Endothelial cell of umbilical vein (primary cell): ENCODE data around the gene FOXN1. TPM values are rescaled to one million over a fixed set of nuclear protein-coding genes. Genes with fewer than 3 reads are reported as not detected.

Experiments used
- BruUV-seq: library from RNA; stranded (reverse); fragments of 400-500 nt; replicated peaks from 2 replicates; lab custom pipeline; 2021; lab: Mats Ljungman, UMichigan
- CTCF ChIA-PET: fragments of 300-600, 350-600 bp; sonication (Branson Sonifier 250); formaldehyde crosslinking; loops from one replicate; lab custom pipeline; 2021; ENCODE audit warnings: antibody characterized with exemption, inconsistent platforms; lab: Charles Lee
- POLR2A ChIA-PET: fragments of 300-600, 350-600 bp; sonication (Branson Sonifier 250); formaldehyde crosslinking; loops from one replicate; lab custom pipeline; 2021; ENCODE audit warnings: antibody characterized with exemption, inconsistent platforms; lab: Charles Lee
- DNase-seq: peaks from one replicate; pipeline ENCODE4 v3.0.0-alpha.2; 2011; ENCODE audit warnings: low read depth, low spot score
- FAIRE-seq: peaks from 2 replicates; lab custom pipeline; 2011; peaks lifted over from hg19 to GRCh38; lab: Jason Lieb, UNC
- H2AFZ ChIP-seq: 2 replicates; pipeline ENCODE4 v1.6.0; 2012; ENCODE audit warnings: low read depth, low read length, control low read depth, inconsistent platforms
- H3K27ac ChIP-seq: 2 replicates; pipeline ENCODE4 v1.5.1; 2011; ENCODE audit warnings: low read depth, mild to moderate bottlenecking, control low read depth, low read length, moderate library complexity; ENCODE audit not compliant: insufficient read depth
- H3K27me3 ChIP-seq, 2 experiments: 2 replicates each; pipeline versions ENCODE4 v1.6.0 to v1.6.1; 2011; ENCODE audit warnings: low read length in 2 of 2, mixed read lengths in 1 of 2; ENCODE audit not compliant: control insufficient read depth in 2 of 2, insufficient read depth in 2 of 2
- H3K36me3 ChIP-seq, 2 experiments: 2 replicates in 1 of 2; 3 replicates in 1 of 2; pipeline ENCODE4 v1.5.1; 2011; ENCODE audit warnings: low read length in 2 of 2, mild to moderate bottlenecking in 1 of 2, moderate library complexity in 1 of 2; ENCODE audit not compliant: control insufficient read depth in 2 of 2, insufficient read depth in 2 of 2; ENCODE audit errors: extremely low read depth in 1 of 2
- H3K4me1 ChIP-seq: 3 replicates; pipeline ENCODE4 v1.5.1; 2011; ENCODE audit warnings: mild to moderate bottlenecking, low read length; ENCODE audit not compliant: control insufficient read depth, insufficient read depth; ENCODE audit errors: extremely low read depth
- H3K4me2 ChIP-seq: 2 replicates; pipeline ENCODE4 v1.6.1; 2011; ENCODE audit warnings: low read length, control low read depth, mixed read lengths; ENCODE audit not compliant: insufficient read depth
- H3K4me3 ChIP-seq, 3 experiments: fragments of 200-600 bp in 1 of 3; sonication (generic), shearing (Covaris generic) in 1 of 3; replicated peaks in 1 of 3; 2 replicates each; pipeline ENCODE4 v1.5.1; 2011 to 2016; ENCODE audit warnings: control low read depth in 3 of 3, low read length in 3 of 3, mild to moderate bottlenecking in 2 of 3, inconsistent platforms in 1 of 3, low read depth in 1 of 3, moderate library complexity in 1 of 3; ENCODE audit not compliant: insufficient read depth in 1 of 3
- H3K79me2 ChIP-seq: 2 replicates; pipeline ENCODE4 v1.6.0; 2012; ENCODE audit warnings: low read length, inconsistent platforms; ENCODE audit not compliant: control insufficient read depth, insufficient read depth
- H3K9ac ChIP-seq: replicated peaks from 2 replicates; pipeline ENCODE3; 2011; ENCODE audit warnings: low read length, control low read depth; ENCODE audit not compliant: insufficient read depth; ENCODE audit errors: extremely low read depth
- H3K9me1 ChIP-seq: replicated peaks from 3 replicates; pipeline ENCODE4 v1.6.0; 2011; ENCODE audit warnings: mild to moderate bottlenecking, low read length; ENCODE audit not compliant: control insufficient read depth, insufficient read depth; ENCODE audit errors: extremely low read depth
- H3K9me3 ChIP-seq: replicated peaks from 2 replicates; pipeline ENCODE4 v1.5.1; 2012; ENCODE audit warnings: low read length, inconsistent platforms; ENCODE audit not compliant: control insufficient read depth, insufficient read depth
- H4K20me1 ChIP-seq: replicated peaks from 2 replicates; pipeline ENCODE3; 2011; ENCODE audit warnings: mild to moderate bottlenecking, low read length; ENCODE audit not compliant: control insufficient read depth, insufficient read depth; ENCODE audit errors: extremely low read depth
- EZH2 ChIP-seq: IDR thresholded peaks from 2 replicates; pipeline ENCODE4 v1.6.1; 2012; ENCODE audit warnings: borderline replicate concordance, low read depth, mild to moderate bottlenecking, moderate library complexity, low read length, inconsistent platforms; ENCODE audit not compliant: severe bottlenecking
- FOS ChIP-seq: IDR thresholded peaks from 2 replicates; pipeline ENCODE4 v1.6.1; 2011; ENCODE audit warnings: mild to moderate bottlenecking, low read length, moderate library complexity, borderline replicate concordance; ENCODE audit not compliant: insufficient read depth
- GATA2 ChIP-seq: IDR thresholded peaks from 2 replicates; pipeline ENCODE4 v1.7.0; 2011; ENCODE audit warnings: low read depth, mild to moderate bottlenecking, moderate library complexity, mixed read lengths, low read length; ENCODE audit not compliant: insufficient read length, insufficient read depth
- JUN ChIP-seq: IDR thresholded peaks from 2 replicates; pipeline ENCODE4 v1.6.1; 2011; ENCODE audit warnings: borderline replicate concordance, low read depth; ENCODE audit not compliant: insufficient read length, insufficient read depth
- MYC ChIP-seq: IDR thresholded peaks from one replicate; pipeline ENCODE4 v1.6.1; 2011; ENCODE audit warnings: mild to moderate bottlenecking, low read depth, low read length
- POLR2A ChIP-seq: IDR thresholded peaks from 2 replicates; pipeline ENCODE4 v1.6.1; 2012; ENCODE audit warnings: low read depth, mild to moderate bottlenecking, control low read depth, low read length
- POLR2AphosphoS5 ChIP-seq: IDR thresholded peaks from 2 replicates; pipeline ENCODE4 v1.6.1; 2012; ENCODE audit warnings: low read depth, mild to moderate bottlenecking, control low read depth, low read length, moderate library complexity; ENCODE audit not compliant: insufficient read depth
- dilution Hi-C: fragments of 300-500 bp; cut with MboI; formaldehyde crosslinking; loops from one replicate; pipeline ENCODE4 v1.15.0; 2019; ENCODE audit warnings: low sequenced_read_pairs; ENCODE audit not compliant: extremely low pct_ligation_motif_present
- intact Hi-C: fragments of 100-400 bp; cut with micrococcal nuclease; formaldehyde crosslinking; loops from one replicate; pipeline ENCODE4 v1.10.0; 2022
- polyA plus RNA-seq, 4 experiments: library from polyadenylated mRNA; depleted of rRNA in 3 of 4; stranded (reverse) in 3 of 4; unstranded in 1 of 4; fragments of >200 nt; gene quantifications; 2 replicates each; pipeline versions ENCODE4 v1.2.1 to v1.2.3, GENCODE V29; 2011 to 2012; ENCODE audit warnings: missing spikeins in 1 of 4
- total RNA-seq: library from RNA; stranded (reverse); gene quantifications from 2 replicates; pipeline ENCODE4 v1.2.3, GENCODE V29; 2021
- TF ChIP-seq, protein P1 (sequence below), 2 donors: IDR thresholded peaks; 1 replicate in 1 of 2; 2 replicates in 1 of 2; pipeline ENCODE4 v1.5.1; 2011; ENCODE audit warnings: low read length in 2 of 2, mild to moderate bottlenecking in 2 of 2, moderate library complexity in 2 of 2, control low read depth in 1 of 2, inconsistent platforms in 1 of 2, low read depth in 1 of 2; ENCODE audit not compliant: insufficient read depth in 1 of 2; ENCODE audit errors: extremely low read depth in 1 of 2
- TF ChIP-seq, protein P2 (sequence below): IDR thresholded peaks from 2 replicates; pipeline ENCODE4 v1.6.1; 2011; ENCODE audit not compliant: insufficient read depth, insufficient read length

Gene FOXN1
- total and polyA plus RNA-seq, 2 donors (not counting 3 experiments of a cell fraction or from before 2014, with no cell fraction given), result not detected

DNA sequence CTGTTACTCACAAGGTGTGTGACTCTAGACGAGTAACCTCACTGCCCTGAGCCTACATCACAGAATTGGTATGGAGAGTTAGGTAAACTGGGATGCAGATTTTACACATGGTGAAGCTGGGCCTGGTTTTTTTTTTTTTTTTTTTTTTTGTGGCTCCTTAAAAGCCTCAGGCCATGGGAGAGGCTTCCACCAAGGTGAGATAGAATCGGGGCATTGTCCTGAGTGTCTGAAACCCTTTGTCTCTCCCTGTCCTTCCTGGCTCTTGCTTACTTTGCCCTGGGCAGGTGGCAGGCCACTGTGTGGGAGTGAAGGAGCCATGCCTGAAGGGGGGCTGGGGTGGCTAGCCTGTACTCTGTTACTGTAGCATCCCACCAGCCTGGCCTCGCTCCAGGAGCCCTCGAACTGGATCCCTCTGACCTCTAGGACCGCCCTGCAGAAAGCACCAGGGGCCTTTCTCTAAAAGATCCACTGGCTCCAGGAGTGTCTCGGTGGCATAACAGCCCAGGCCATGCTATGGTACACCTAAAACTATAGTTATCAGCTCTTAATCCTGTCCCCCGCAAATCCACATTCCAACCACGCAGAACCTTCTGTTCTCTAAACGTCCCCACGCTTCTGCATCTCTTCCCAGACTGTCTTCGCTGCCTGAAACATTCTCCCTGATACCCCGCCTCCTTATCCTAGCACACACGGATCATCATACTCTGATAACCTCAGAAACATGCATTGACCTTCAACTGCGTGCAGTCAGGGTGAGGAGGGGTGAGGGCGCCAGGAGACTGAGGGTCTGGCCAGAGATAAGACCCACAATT lies 34.4 kb upstream of the FOXN1 start:
- dilution Hi-C loops, result no loop called here
- POLR2A ChIA-PET, result no interaction called here

More for the DNA sequence above, 34.4 kb upstream of the FOXN1 start:
- H3K9me1 ChIP-seq, result no peaks in the 10 kb centered on the region
- H3K4me1 ChIP-seq, result no peaks in the 10 kb centered on the region
- intact Hi-C loops, result no loop called here
- no peak overlapping the region for H3K4me2 ChIP-seq
- CTCF ChIA-PET, result no interaction called here
- FAIRE-seq (no peak), DNase-seq (no peak)
- no peaks in the 10 kb centered on the region for H4K20me1 ChIP-seq
- no peak overlapping the region for H3K4me3 ChIP-seq
- H3K27me3 ChIP-seq, result peaks cover 3 to 4% of the 10 kb centered on the region in 2 experiments
- no peak overlapping the region for H3K27ac ChIP-seq
- no peak overlapping the region for H3K9ac ChIP-seq
- no peaks in the 10 kb centered on the region for H3K79me2 ChIP-seq
- BruUV-seq, result no TSS peak
- H2AFZ ChIP-seq, result no peak overlapping the region
- H3K9me3 ChIP-seq, result no peaks in the 10 kb centered on the region
- TF ChIP-seq EZH2 (no peak), GATA2 (no peak), JUN (no peak), POLR2A (no peak), MYC (no peak), FOS (no peak), POLR2AphosphoS5 (no peak)
- TF ChIP-seq, protein P1, sequence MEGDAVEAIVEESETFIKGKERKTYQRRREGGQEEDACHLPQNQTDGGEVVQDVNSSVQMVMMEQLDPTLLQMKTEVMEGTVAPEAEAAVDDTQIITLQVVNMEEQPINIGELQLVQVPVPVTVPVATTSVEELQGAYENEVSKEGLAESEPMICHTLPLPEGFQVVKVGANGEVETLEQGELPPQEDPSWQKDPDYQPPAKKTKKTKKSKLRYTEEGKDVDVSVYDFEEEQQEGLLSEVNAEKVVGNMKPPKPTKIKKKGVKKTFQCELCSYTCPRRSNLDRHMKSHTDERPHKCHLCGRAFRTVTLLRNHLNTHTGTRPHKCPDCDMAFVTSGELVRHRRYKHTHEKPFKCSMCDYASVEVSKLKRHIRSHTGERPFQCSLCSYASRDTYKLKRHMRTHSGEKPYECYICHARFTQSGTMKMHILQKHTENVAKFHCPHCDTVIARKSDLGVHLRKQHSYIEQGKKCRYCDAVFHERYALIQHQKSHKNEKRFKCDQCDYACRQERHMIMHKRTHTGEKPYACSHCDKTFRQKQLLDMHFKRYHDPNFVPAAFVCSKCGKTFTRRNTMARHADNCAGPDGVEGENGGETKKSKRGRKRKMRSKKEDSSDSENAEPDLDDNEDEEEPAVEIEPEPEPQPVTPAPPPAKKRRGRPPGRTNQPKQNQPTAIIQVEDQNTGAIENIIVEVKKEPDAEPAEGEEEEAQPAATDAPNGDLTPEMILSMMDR (IDR thresholded peaks at IDR 0.05; ENCODE audit: extremely low read depth in 1 of 2, insufficient read depth in 1 of 2, low read depth in 1 of 2, low read length in 2 of 2), result no peak
- TF ChIP-seq, protein P2, sequence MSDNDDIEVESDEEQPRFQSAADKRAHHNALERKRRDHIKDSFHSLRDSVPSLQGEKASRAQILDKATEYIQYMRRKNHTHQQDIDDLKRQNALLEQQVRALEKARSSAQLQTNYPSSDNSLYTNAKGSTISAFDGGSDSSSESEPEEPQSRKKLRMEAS, result no peak
- H3K36me3 ChIP-seq, result no peaks in the 10 kb centered on the region
